GM19193 (cell line): ENCODE data around the gene GTF2IRD1.
A peak's percentile ranks its signal among the peaks of the same experiment; 100 is the strongest.

ENCODE experiments used
- POLR2A ChIP-seq: IDR thresholded peaks from 4 replicates; pipeline ENCODE4 v1.6.1; 2011; ENCODE audit not compliant: insufficient read depth, insufficient read length; ENCODE audit errors: extremely low read depth

GTF2IRD1 gene

GRCh38 chr7:74615933-74616780 is 162.5 kb downstream of the GTF2IRD1 start:
- no peak for TF ChIP-seq POLR2A

DNA sequence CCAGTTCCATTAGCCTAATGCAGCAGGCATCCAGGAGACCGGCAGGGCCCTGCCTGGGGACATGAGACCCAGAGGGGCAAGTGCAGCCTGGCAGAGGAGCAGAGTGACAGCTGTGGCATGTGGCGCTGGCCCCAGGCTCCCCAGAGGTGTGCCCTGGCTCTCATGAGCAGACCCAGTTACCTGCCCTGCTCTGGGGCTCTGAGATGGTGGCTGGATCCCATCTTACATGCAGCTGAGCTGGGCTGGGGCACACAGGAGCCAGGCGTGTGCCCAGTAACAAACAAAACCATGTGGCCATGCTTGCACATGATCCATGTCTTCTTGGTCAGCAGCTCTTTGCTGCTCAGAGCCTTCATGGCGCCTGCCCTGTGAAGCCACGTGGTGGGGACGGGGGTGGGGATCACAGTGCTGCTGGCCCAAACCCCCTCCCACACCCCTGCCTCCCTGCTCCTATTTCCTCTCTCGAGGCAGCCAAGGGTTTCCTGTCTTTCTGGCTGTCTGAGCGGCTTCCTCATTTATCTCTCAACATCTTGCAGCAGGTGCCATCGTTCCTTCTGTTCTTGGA is 163.6 kb downstream of the GTF2IRD1 start:
- peak; percentile 16 for TF ChIP-seq POLR2A

GRCh38 chr7:74619235-74619860 is 165.6 kb downstream of the GTF2IRD1 start:
- no peak for TF ChIP-seq POLR2A

DNA sequence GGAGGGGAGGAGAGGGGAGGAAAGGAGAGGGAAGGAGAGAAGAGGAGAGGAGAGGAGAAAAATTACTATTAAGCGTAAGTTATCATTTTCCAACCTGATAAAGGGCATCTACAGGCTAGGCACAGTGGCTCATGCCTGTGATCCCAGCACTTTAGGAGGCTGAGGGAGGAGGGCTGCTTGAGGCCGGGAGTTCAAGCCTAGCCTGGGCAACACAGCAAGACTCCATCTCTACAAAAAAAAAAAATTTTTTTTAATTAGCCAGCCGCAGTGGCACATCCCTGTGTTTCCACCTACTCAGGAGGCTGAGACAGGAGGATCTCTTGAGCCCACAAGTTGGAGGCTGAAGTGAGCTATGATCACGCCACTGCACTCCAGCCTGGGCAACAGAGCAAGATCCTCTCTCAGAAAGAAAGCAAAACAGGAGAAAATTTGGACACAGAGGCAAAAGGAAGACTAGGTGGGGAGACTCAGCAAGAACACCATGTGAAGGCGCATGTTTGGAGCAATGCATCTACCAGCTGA is 168.6 kb downstream of the GTF2IRD1 start:
- TF ChIP-seq POLR2A = no peak

DNA sequence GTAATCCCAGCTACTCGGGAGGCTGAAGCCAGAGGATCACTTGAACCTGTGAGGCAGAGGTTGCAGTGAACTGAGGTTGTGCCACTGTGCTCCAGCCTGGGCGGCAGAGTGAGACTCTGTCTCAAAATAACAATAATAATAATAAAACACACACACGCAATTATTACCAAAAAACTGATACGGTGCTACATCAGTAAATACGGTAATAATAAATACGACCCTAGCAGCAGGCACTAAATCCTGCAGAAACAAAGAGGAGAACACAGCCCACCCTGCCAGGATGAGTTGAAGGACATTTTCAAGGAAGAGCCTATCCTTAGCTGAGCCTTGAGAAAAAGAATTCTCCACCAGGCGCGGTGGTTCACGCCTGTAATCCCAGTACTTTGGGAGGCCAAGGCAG is 169.4 kb downstream of the GTF2IRD1 start:
- no peak for TF ChIP-seq POLR2A

- no peak for TF ChIP-seq POLR2A
These were observed 171.7 kb downstream of the GTF2IRD1 start for GRCh38 chr7:74625446-74625845.

DNA sequence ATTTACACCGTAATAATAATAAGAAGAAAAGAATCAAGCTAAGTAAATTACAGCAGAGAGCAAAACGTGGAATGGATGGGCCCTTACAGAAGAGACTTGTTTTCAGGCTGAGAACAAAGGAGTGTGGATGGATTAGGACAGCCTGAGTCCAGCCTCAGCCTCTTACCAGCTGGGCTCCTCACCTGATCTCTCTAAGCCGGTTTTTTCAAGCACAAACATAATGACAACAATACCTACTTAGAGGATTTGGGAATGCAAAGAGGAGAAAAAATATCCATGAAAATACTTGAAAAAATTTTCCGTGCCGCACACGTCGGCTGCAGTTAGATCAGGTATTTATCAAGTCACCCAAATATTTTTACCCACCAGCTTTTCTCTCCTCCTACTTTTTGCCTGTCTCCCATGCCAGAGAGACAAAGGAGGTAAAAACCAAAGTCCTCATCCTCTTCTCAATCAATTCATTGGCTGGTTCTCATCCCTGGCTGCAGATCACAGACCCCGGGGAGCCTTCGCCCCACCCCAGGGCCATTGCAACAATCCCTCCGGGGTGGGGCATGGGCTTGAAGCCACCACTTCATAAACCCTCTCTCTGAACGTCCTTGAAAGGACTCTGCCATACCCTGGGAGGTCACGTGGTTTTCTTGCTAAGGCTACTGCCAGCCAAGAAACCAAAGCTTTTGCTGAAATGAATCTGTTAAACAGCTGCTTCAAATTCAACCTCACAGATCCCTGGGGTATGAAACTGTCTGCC is 174.1 kb downstream of the GTF2IRD1 start:
- no peak for TF ChIP-seq POLR2A

DNA sequence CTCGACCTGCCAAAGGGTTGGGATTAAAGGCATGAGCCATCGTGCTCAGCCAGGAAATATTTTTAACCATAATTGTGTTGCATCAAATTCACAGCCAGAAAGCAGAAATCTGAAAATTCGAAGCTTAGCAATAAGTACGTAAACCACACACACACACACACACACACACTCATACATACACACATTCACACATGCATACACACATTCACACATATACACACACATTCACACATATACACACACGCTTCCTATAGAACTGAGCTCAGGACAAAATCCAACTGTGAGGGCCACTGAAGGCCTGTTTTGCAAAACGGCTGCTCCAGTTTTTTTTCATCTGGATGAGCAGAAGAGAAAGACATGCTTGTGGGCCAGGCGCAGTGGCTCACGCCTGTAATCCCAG is 178.8 kb downstream of the GTF2IRD1 start:
- TF ChIP-seq POLR2A = no peak

DNA sequence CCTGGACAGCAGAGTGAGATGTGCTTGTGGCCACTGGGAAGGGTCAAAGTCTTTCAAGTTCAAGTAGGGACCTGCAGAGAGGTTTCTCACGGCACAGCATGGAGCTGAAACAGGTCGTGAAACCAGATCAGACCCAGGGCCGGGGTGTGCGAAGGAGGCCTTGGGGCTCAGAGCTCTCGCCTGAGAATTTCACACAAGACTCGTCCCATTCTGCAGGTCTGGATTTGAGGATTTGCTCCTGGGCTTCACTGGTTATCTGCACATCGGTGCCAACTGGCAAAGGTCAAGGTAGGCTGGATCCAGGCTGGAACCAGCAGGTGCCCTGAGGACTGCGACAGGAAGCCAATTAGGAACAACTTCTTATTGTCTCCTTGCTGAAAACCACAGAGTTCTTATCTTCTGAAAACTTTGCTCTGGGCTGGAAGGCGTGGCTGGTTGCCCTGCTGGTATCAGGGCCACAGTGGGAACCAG is 179.8 kb downstream of the GTF2IRD1 start:
- TF ChIP-seq POLR2A = no peak

DNA sequence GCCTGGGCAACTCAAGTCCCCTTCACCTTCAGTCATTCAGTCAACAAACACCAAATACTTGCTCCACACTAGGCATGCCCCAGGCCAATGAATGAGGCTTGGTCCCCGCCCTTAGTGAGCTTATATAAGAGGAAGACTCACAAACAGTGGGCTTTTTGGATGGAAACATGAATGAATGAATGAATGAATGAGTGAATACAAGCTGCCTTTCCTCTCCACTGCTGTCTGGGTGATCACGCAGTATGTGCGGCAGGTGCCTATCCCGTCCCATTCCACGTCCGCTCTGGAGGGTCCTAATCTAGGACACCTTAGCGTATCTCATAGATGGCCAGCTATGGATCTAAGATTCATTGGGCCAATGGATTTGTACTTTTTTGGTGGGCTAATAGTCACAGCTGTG is 184.0 kb downstream of the GTF2IRD1 start:
- no peak for TF ChIP-seq POLR2A

DNA sequence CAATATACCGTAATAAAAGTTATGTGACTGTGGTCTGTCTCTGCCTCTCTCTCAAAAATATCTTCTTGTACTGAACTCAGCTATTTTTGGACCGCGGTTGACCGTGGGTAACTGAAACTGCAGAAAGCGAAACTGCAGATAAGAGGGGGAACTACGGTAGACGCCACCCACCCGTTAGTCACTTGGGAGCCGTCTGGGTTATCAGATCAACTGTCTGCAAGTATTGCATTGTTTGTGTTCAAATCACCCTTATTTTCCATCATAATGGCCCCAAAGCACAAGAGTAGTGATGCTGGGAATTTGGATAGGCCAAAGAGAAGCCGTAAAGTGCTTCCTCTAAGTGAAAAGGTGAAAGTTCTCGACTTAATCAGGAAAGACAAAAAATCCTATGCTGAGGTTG is 196.3 kb downstream of the GTF2IRD1 start:
- TF ChIP-seq POLR2A = peak; percentile 44
